ENCODE data around the gene RNU4-1. TPM values are rescaled to one million over a fixed set of nuclear protein-coding genes. Genes with fewer than 3 reads are reported as not detected.
"Not testable (repeated sequence)": the region's sequence is repeated elsewhere in the genome, so short reads cannot be mapped to it uniquely, and the experiment has no call there.

Gene RNU4-1
- polyA plus RNA-seq, 3 donors from 2014 or later = not detected

DNA sequence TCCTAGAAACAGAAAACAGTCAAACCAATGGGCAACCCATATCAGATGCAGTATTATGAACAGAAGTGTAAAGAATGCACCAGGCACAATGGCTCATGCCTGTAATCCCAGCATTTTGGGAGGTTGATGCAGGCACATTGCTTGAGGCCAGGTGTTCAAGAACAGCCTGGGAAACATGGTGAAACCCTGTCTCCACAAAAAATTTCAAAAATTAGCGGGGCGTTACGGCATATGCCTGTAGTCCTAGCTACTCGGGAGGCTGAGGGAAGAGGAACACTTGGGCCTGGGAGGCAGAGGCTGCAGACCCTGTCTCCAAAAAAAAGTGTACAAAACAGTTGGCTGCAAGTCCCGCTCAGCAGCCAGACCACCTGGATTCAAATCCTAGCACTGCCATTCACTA, 32.4 kb downstream of the RNU4-1 start:
- peaks cover 2 to 16% (median 6%) of the 10 kb centered on the region in 3 donors for H3K27me3 Mint-ChIP-seq (ENCODE audit: low read depth in 3 of 3)
- H3K27ac Mint-ChIP-seq = peak overlapping the region; percentile 91 to 99 (median 96)
- peaks cover 89 to 90% of the 10 kb centered on the region in 2 donors for H3K4me1 Mint-ChIP-seq
- H3K4me3 Mint-ChIP-seq = peak overlapping the region; percentile 80 to 96 (median 93)
- H3K36me3 Mint-ChIP-seq = peaks cover 5 to 33% (median 17%) of the 10 kb centered on the region in 3 donors
- DNase-seq = no peak
- no peaks in the 10 kb centered on the region for H3K9me3 Mint-ChIP-seq

DNA sequence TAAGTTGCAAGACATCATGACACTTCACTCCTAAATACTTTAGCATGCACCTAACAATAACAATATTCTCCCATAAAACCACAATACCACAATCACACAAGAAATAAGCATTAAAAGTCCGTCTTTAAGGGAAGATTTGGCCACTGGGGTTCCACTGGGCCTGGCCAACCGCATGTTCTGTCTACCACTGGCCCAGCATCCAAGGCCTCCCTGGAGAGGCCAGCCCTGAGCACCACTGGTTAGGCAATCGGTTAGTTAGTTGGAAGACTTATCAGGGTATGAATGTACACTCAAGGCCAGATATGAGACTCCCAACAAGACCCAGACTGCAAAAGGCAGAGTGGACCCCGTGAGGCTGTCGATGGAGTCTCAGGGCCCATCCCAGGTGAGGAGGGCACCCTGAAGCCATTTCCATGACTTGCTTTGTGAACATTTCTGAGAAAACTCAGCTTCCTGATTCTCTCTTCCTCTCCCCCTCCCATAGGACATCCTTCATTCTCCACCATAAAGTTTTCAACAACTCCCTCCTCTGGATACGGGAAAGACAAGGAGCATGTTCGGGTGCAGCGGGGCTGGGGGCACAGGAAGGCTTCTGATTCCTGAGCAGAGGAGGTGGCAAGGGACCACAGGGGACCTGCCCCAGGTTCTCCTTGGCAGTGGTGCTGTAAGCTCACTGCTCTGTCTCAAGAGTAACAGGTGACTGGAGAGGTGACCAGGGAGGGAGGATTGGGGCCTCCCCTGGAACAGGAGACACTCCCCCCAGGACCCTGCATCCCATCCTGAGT, 33.4 kb downstream of the RNU4-1 start:
- Mint-ChIP-seq H3K27ac (peak overlapping the region; percentile 91 to 99 (median 96)), H3K27me3 (ENCODE audit: low read depth in 3 of 3) (peaks cover 5 to 13% (median 6%) of the 10 kb centered on the region in 3 donors), H3K4me1 (peaks cover 94 to 97% of the 10 kb centered on the region in 2 donors), H3K36me3 (peaks cover 11 to 39% (median 24%) of the 10 kb centered on the region in 3 donors), H3K9me3 (no peaks in the 10 kb centered on the region), H3K4me3 (peak overlapping the region; percentile 58 to 96 (median 93))
- DNase-seq = no peak

DNA sequence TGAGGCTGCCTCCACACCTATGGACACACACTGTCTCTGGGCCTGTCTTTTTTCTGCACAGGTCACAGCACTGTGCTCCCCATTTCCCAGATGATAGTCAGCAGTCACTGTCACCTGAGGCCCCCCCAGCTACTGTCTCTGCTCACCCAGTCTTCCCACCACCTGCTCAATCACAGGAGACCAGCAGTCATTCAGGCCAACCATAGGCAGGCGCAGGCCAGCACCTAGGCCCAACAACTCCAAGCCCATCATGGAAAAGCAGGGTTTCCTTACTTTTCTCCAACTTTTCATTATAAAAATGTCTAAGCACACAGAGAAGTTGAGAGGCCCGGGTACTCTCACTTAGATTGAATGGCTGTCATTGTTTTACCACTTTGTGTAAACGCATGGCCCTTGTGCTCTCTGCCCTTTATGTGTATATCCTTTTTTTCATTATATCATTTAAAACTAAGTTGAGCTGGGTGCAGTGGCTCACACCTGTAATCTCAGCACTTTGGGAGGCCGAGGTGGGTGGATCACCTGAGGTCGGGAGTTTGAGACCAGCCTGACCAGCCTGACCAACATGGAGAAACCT, 34.6 kb downstream of the RNU4-1 start:
- Mint-ChIP-seq H3K27me3 (ENCODE audit: low read depth in 3 of 3) (peaks cover 7 to 14% (median 13%) of the 10 kb centered on the region in 3 donors), H3K36me3 (peaks cover 11 to 42% (median 23%) of the 10 kb centered on the region in 3 donors), H3K4me3 (peak overlapping the region; percentile 55 to 80 (median 77)), H3K9me3 (no peaks in the 10 kb centered on the region), H3K27ac (peak overlapping the region; percentile 88 to 99 (median 92)), H3K4me1 (peaks cover 94 to 98% of the 10 kb centered on the region in 2 donors)
- no peak for DNase-seq

DNA sequence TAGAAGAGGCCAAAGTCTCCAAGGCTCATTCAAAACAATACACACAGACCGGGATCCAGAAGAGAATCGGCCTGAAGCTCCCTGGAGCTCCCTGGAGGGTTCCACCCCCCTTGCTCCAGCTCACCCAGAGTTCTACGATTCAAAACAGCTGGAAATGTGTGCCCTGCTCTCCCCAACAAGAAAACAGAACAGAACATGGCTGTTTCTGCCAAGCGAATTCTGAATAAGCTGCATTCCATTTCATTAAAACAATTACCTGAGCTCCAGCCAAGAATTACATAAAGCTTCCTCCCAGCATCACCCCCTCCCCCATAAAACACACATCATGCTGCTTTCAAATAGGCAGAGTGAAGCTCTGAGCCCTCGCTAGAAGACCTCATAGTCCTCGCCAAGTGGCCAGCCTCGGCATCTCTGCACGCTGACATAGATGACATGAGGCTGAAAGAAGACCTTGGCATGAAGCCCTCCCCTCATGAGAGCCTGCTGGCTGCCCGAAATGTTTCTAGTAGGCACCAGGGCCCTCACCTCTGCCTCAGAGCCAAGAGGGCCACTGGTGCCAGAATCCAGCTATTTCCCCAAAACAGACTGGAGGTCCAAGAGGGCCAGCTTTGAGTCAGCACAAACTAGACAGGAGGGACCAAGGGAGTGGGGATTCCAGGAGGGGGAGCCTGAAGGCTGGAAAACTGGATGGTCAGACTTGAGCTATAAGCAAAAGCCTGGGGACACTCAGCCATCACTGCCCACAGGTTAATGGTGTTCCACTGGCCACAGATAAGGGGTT, 35.8 kb downstream of the RNU4-1 start:
- peaks cover 15 to 22% (median 20%) of the 10 kb centered on the region in 3 donors for H3K27me3 Mint-ChIP-seq (ENCODE audit: low read depth in 3 of 3)
- DNase-seq = no peak
- H3K9me3 Mint-ChIP-seq = no peaks in the 10 kb centered on the region
- peak overlapping the region; percentile 69 to 80 (median 77) for H3K4me3 Mint-ChIP-seq
- H3K4me1 Mint-ChIP-seq = peaks cover 94 to 98% of the 10 kb centered on the region in 2 donors
- H3K36me3 Mint-ChIP-seq = peaks cover 6 to 35% (median 16%) of the 10 kb centered on the region in 3 donors
- peak overlapping the region; percentile 88 to 99 (median 92) for H3K27ac Mint-ChIP-seq

DNA sequence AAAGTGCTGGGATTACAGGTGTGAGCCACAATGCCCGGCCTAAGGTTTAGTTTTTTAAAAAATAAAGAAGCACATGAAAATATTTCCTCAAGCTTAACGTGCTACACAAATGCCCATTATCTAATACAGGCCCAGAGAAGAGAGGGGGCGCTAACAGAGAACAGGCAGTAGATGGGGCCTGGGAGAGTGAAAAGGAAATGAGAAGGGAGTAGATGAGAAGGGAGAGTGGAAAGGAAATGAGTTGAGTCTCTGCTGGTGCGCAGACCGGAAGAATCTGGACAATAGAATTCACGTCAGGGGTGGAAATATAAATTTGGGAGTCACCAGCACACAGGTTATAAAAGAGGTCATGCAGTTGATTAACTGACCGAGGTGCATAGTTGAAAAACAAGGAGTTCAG, 38.2 kb downstream of the RNU4-1 start:
- H3K27ac Mint-ChIP-seq = peak overlapping the region; percentile 91 to 99 (median 97)
- DNase-seq = no peak
- H3K36me3 Mint-ChIP-seq = peaks cover 6 to 35% (median 11%) of the 10 kb centered on the region in 3 donors
- no peaks in the 10 kb centered on the region for H3K9me3 Mint-ChIP-seq
- peak overlapping the region; percentile 61 to 89 (median 84) for H3K4me3 Mint-ChIP-seq
- peaks cover 26 to 35% (median 31%) of the 10 kb centered on the region in 3 donors for H3K27me3 Mint-ChIP-seq (ENCODE audit: low read depth in 3 of 3)
- peaks cover 93% of the 10 kb centered on the region in 2 donors for H3K4me1 Mint-ChIP-seq

DNA sequence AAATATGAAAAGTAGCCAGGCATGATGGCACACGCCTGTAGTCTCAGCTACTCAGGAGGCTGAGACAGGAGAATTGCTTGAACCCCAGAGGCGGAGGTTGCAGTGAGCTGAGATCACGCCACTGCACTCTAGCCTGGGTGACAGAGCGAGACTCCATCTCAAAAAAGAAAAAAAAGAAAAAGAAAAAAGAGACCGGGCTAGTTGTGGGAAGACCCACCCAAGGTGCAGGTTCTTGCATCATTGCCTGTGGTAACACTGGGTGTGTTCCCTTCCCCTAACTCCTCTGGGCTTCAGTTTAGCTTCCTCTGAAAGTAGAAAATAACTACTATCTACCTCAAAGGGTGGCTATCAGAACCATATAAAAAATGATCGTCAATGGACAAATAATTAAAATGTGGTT, 39.7 kb downstream of the RNU4-1 start:
- peak; percentile 80 to 82 (median 81) for DNase-seq
- not testable (repeated sequence) for H3K9me3 Mint-ChIP-seq
- H3K27ac Mint-ChIP-seq = peak overlapping the region; percentile 91 to 99 (median 97)
- peaks cover 26 to 38% (median 34%) of the 10 kb centered on the region in 3 donors for H3K27me3 Mint-ChIP-seq (ENCODE audit: low read depth in 3 of 3)
- peaks cover 6 to 31% (median 9%) of the 10 kb centered on the region in 3 donors for H3K36me3 Mint-ChIP-seq
- H3K4me3 Mint-ChIP-seq = peak overlapping the region; percentile 81 to 89 (median 84)
- H3K4me1 Mint-ChIP-seq = peaks cover 91 to 93% of the 10 kb centered on the region in 2 donors

DNA sequence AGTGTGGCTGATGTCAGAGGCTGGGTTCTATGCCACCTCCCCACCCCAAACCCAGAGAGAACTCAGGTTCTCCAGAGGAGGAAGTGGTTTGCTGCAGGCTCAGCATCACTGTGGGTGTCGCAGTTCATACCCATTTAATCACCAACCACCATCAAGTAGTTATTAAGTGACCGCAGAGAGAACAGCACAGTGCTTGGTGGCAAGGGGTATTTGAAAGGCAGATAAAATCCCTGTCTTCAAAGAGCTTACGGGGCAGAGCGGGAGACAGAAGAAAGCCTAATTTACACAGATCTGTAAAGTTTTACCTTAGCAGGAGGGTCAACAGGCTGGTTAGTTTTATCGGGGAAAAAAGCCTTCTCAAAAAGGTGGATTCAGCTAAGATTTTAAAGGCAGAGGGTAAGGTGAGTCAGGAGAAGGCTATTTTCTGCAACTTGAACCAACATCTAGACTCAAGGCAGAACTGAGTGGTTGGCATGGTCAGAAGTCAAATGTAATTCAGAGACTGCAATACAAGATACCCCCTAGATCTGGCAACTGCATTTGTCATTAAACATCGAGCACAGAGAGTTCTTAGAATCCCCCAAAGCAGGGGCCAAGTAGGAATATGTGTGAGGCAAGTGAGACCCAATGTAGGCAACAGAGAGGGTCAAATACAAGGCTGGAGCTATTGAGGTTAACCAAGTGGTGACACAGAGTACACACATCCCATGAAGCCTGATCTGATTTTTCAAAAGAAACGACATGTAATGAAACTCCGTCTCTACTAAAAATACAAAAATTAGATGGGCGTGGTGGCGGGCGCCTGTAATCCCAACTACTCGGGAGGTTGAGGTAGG, 40.7 kb downstream of the RNU4-1 start:
- peak; percentile 94 for DNase-seq
- Mint-ChIP-seq H3K4me3 (peak overlapping the region; percentile 81 to 89 (median 84)), H3K27ac (peak overlapping the region; percentile 91 to 99 (median 97)), H3K9me3 (no peaks in the 10 kb centered on the region), H3K27me3 (ENCODE audit: low read depth in 3 of 3) (peaks cover 26 to 37% (median 37%) of the 10 kb centered on the region in 3 donors), H3K4me1 (peaks cover 91 to 93% of the 10 kb centered on the region in 2 donors), H3K36me3 (peaks cover 6 to 28% (median 9%) of the 10 kb centered on the region in 3 donors)

DNA sequence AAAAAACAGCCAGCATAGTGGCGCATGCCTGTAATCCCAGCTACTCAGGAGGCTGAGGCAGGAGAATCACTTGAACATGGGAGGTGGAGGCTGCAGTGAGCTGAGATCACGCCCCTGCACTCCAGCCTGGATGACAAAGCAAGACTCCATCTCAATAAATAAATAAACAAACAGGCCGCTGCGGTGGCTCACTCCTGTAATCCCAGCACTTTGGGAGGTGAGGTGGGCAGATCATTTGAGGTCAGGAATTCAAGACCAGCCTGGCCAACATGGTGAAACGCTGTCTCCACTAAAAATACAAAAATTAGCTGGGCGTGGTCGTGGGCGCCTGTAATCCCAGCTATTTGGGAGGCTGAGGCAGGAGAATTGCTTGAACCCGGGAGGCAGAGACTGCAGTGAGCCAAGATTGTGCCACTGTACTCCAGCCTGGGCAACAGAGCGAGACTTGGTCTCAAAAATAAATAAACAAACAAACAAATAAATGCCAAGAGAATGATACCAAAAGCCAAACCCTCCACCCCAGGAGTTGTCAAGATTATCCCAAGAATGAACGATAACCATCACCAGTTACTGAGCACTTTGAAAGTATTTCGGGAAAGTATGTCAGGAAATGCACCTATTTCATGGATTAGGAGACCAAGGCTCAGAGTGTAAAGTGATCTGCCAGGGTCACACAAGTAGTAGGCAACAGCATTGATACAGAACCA, 41.5 kb downstream of the RNU4-1 start:
- H3K4me1 Mint-ChIP-seq = peaks cover 91 to 93% of the 10 kb centered on the region in 2 donors
- H3K36me3 Mint-ChIP-seq = peaks cover 6 to 28% (median 9%) of the 10 kb centered on the region in 3 donors
- H3K27ac Mint-ChIP-seq = peak overlapping the region; percentile 91 to 99 (median 97)
- peaks cover 24 to 37% (median 37%) of the 10 kb centered on the region in 3 donors for H3K27me3 Mint-ChIP-seq (ENCODE audit: low read depth in 3 of 3)
- H3K4me3 Mint-ChIP-seq = peak overlapping the region; percentile 81 to 89 (median 84)
- H3K9me3 Mint-ChIP-seq, DNase-seq: not testable (repeated sequence)

DNA sequence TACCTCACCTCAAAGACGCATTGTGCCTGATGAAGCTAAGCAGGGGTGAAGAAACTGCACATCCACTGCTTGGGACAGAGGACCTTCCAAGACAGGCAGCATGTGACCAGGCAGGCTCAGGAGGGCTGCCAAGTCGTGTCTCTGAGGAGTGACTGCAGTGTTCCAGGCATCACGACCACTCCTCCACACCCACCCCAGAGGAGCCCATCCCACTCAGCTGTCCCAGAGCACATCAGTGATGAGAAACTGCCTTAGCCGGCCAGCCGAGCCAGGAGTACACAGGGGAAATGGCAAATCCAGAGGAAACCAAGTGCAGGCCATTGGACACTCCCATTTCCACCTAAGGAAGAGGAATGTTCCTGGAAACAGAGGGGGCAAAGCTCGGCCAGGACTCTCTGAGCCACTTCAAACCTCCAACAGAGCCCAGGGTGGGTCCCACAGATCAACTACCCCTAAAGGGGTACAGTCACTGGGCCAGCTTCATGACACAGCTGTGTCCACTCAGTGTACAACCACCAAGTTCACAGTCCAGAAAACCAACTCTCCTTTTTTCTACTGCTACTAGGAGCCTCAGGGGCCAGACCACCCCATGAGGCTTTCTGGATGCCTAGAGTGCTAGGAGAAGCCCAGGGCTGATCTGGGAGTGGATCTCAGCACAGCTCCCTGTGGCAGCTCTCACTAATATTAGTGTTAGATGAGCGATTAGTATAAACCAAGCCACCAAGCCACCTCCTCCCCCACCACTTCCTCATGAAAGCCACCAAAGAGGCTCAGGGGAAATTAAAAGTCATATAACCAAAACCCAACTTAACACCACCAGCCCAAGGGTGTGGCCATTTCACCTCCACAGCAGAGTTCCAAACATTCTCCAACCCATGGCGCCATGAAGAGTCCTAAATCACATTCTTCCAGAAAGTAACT, 42.9 kb downstream of the RNU4-1 start:
- DNase-seq = peak; percentile 79 to 81 (median 79)

DNA sequence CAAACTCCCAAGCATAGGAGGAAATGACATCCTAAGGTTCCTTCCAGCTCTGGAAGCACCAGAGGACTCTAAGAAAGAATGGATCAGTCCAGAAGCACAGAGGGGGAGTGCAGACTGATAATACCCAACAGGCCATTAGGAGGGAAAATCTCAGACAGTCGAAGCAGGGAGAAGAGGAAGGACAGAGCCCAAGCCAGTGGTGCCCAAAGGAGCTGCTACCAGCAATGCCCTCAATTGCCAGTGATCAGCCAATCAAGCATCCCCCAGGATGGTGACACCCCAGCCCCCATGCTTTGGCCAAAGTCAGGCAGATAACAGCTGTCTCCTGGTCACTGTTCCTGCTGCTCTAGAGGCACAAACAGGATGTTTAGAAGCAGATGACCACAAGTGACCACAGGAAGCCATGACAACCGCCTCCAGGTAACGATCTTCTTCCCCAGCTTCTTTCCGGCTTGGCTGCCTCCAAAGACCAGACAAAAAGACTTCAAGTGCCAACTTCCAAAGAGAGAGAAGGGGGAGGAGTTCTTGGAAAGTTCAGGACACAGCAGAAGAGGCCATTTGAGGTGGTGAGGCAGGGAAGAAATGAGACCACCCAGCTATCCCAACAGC, 43.7 kb downstream of the RNU4-1 start:
- DNase-seq = peak in 1 of 3 donors; percentile 33
- no peaks in the 10 kb centered on the region for H3K9me3 Mint-ChIP-seq

More for the DNA sequence above, 42.9 kb downstream of the RNU4-1 start:
- H3K27ac Mint-ChIP-seq = peak overlapping the region; percentile 91 to 99 (median 98)
- peak overlapping the region; percentile 79 to 92 (median 86) for H3K4me3 Mint-ChIP-seq
- H3K27me3 Mint-ChIP-seq (ENCODE audit: low read depth in 3 of 3) = peaks cover 24 to 37% (median 35%) of the 10 kb centered on the region in 3 donors
- peaks cover 7 to 22% (median 10%) of the 10 kb centered on the region in 3 donors for H3K36me3 Mint-ChIP-seq
- H3K4me1 Mint-ChIP-seq = peaks cover 91% of the 10 kb centered on the region in 2 donors
- no peaks in the 10 kb centered on the region for H3K9me3 Mint-ChIP-seq

DNA sequence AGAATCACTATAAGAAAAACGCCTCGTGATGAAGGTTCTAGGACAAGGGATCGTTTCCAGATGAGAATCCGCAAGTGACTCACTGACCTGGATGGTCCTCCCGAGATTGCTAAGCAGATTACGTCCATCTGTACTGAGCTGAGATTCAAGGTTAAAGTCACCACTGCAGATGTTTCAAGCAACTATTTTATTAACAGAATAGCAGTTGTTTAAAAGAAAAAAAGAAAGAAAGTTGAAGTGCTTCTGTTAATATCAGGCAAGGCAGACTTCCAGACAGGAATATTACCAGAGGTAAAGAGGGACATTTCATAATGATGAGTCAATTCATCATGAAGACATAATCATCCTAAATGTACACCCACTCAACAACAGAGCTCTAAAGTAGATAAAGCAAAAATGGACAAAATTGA, 45.4 kb downstream of the RNU4-1 start:
- peaks cover 12 to 21% (median 21%) of the 10 kb centered on the region in 3 donors for H3K27me3 Mint-ChIP-seq (ENCODE audit: low read depth in 3 of 3)
- H3K36me3 Mint-ChIP-seq = peaks cover 4 to 11% (median 6%) of the 10 kb centered on the region in 3 donors
- H3K4me1 Mint-ChIP-seq = peaks cover 89% of the 10 kb centered on the region in 2 donors
- no peaks in the 10 kb centered on the region for H3K9me3 Mint-ChIP-seq
- H3K27ac Mint-ChIP-seq = peak overlapping the region; percentile 74 to 96 (median 92)
- DNase-seq = no peak
- H3K4me3 Mint-ChIP-seq = peak overlapping the region; percentile 63 to 89 (median 78)

More for the DNA sequence above, 43.7 kb downstream of the RNU4-1 start:
- Mint-ChIP-seq H3K27ac (peak overlapping the region; percentile 91 to 99 (median 98)), H3K27me3 (ENCODE audit: low read depth in 3 of 3) (peaks cover 21 to 34% (median 33%) of the 10 kb centered on the region in 3 donors), H3K36me3 (peaks cover 4 to 18% (median 9%) of the 10 kb centered on the region in 3 donors), H3K4me1 (peaks cover 88 to 90% of the 10 kb centered on the region in 2 donors), H3K4me3 (peak overlapping the region; percentile 79 to 92 (median 86))
